ENCODE results near the gene CD48.

Gene CD48

GRCh38 chr1:160637065-160637464, 74.6 kb downstream of the CD48 start:
- no peak for DNase-seq
- no peak overlapping the region for H2AFZ ChIP-seq (ENCODE audit: low read depth, low read length)
- H3K18ac ChIP-seq (ENCODE audit: low read depth in 1 of 2, low read length in 2 of 2): peak overlapping the region in 1 of 2 experiments; percentile 70
- no peak overlapping the region for H3K27ac ChIP-seq (ENCODE audit: low read length, poor library complexity, severe bottlenecking)
- H3K79me1 ChIP-seq (replicated peaks; ENCODE audit: low read length, poor library complexity, severe bottlenecking): no peaks in the 10 kb centered on the region
- H3K4me1 ChIP-seq (ENCODE audit: control insufficient read depth, insufficient read depth, low read depth, low read length): peaks cover 1% of the 10 kb centered on the region
- H3K4me3 ChIP-seq (ENCODE audit: insufficient read depth in 1 of 2, low read depth in 1 of 2, low read length in 2 of 2): no peak overlapping the region
- no peak overlapping the region for H3K4me2 ChIP-seq (ENCODE audit: low read length, poor library complexity, severe bottlenecking)
- no peak overlapping the region for H4K91ac ChIP-seq (ENCODE audit: low read length)
- 75% methylated on average over 8 of the region's 8 CpGs for WGBS
- H2BK5ac ChIP-seq (ENCODE audit: low read depth, low read length, poor library complexity, severe bottlenecking): no peak overlapping the region
- no peak overlapping the region for H4K8ac ChIP-seq (ENCODE audit: low read length)
- peak overlapping the region in 1 of 2 experiments; percentile 68 for H3K4ac ChIP-seq (ENCODE audit: low read depth in 1 of 2, low read length in 2 of 2)
- H2AK5ac ChIP-seq (ENCODE audit: low read length, severe bottlenecking): no peak overlapping the region
- no peak overlapping the region for H3K23ac ChIP-seq (ENCODE audit: low read length in 2 of 2)
- no peak overlapping the region for H2BK15ac ChIP-seq (ENCODE audit: low read depth, poor library complexity, severe bottlenecking)
- no peaks in the 10 kb centered on the region for H3K36me3 ChIP-seq (ENCODE audit: control insufficient read depth in 1 of 2, insufficient read depth in 2 of 2, low read depth in 1 of 2, low read length in 2 of 2)
- no peak overlapping the region for H3K9ac ChIP-seq (ENCODE audit: low read length)
- no peak overlapping the region for H3K14ac ChIP-seq (ENCODE audit: low read length in 2 of 2)
- H3K9me3 ChIP-seq (ENCODE audit: control insufficient read depth, low read length): no peaks in the 10 kb centered on the region
- H2BK120ac ChIP-seq (ENCODE audit: low read depth, low read length): no peak overlapping the region
- H2BK12ac ChIP-seq (ENCODE audit: low read length in 2 of 2): peak overlapping the region in 1 of 2 experiments; percentile 0
- peaks cover under 1 to 3% of the 10 kb centered on the region in 2 experiments for H3K27me3 ChIP-seq (ENCODE audit: control insufficient read depth in 1 of 2, insufficient read depth in 1 of 2, low read length in 2 of 2)

GRCh38 chr1:160636547-160636946, 75.1 kb downstream of the CD48 start:
- Histone ChIP-seq H3K27me3 (ENCODE audit: control insufficient read depth in 1 of 2, insufficient read depth in 1 of 2, low read length in 2 of 2) (peaks cover 0 to 3% of the 10 kb centered on the region in 2 experiments), H3K4ac (ENCODE audit: low read depth in 1 of 2, low read length in 2 of 2) (no peak overlapping the region), H3K4me2 (ENCODE audit: low read length, poor library complexity, severe bottlenecking) (no peak overlapping the region), H3K14ac (ENCODE audit: low read length in 2 of 2) (no peak overlapping the region), H3K9ac (ENCODE audit: low read length) (no peak overlapping the region), H3K36me3 (ENCODE audit: control insufficient read depth in 1 of 2, insufficient read depth in 2 of 2, low read depth in 1 of 2, low read length in 2 of 2) (no peaks in the 10 kb centered on the region), H2BK120ac (ENCODE audit: low read depth, low read length) (no peak overlapping the region), H2BK12ac (ENCODE audit: low read length in 2 of 2) (peak overlapping the region in 1 of 2 experiments; percentile 30), H3K27ac (ENCODE audit: low read length, poor library complexity, severe bottlenecking) (no peak overlapping the region), H2AFZ (ENCODE audit: low read depth, low read length) (no peak overlapping the region), H3K79me1 (replicated peaks; ENCODE audit: low read length, poor library complexity, severe bottlenecking) (no peaks in the 10 kb centered on the region), H3K4me1 (ENCODE audit: control insufficient read depth, insufficient read depth, low read depth, low read length) (peaks cover 1% of the 10 kb centered on the region), H4K8ac (ENCODE audit: low read length) (no peak overlapping the region), H3K23ac (ENCODE audit: low read length in 2 of 2) (no peak overlapping the region), H2AK5ac (ENCODE audit: low read length, severe bottlenecking) (no peak overlapping the region), H2BK5ac (ENCODE audit: low read depth, low read length, poor library complexity, severe bottlenecking) (no peak overlapping the region), H3K18ac (ENCODE audit: low read depth in 1 of 2, low read length in 2 of 2) (no peak overlapping the region), H2BK15ac (ENCODE audit: low read depth, poor library complexity, severe bottlenecking) (no peak overlapping the region), H3K4me3 (ENCODE audit: insufficient read depth in 1 of 2, low read depth in 1 of 2, low read length in 2 of 2) (no peak overlapping the region), H4K91ac (ENCODE audit: low read length) (no peak overlapping the region), H3K9me3 (ENCODE audit: control insufficient read depth, low read length) (no peaks in the 10 kb centered on the region)
- no peak for DNase-seq
- WGBS: 82% methylated on average over 2 of the region's 3 CpGs

GRCh38 chr1:160636076-160636475, 75.5 kb downstream of the CD48 start:
- no peak overlapping the region for H2AK5ac ChIP-seq (ENCODE audit: low read length, severe bottlenecking)
- H3K79me1 ChIP-seq (replicated peaks; ENCODE audit: low read length, poor library complexity, severe bottlenecking): no peaks in the 10 kb centered on the region
- no peaks in the 10 kb centered on the region for H3K9me3 ChIP-seq (ENCODE audit: control insufficient read depth, low read length)
- H2BK5ac ChIP-seq (ENCODE audit: low read depth, low read length, poor library complexity, severe bottlenecking): no peak overlapping the region
- H3K4me2 ChIP-seq (ENCODE audit: low read length, poor library complexity, severe bottlenecking): no peak overlapping the region
- no peaks in the 10 kb centered on the region for H3K36me3 ChIP-seq (ENCODE audit: control insufficient read depth in 1 of 2, insufficient read depth in 2 of 2, low read depth in 1 of 2, low read length in 2 of 2)
- H2AFZ ChIP-seq (ENCODE audit: low read depth, low read length): no peak overlapping the region
- no peak overlapping the region for H3K14ac ChIP-seq (ENCODE audit: low read length in 2 of 2)
- H3K27ac ChIP-seq (ENCODE audit: low read length, poor library complexity, severe bottlenecking): no peak overlapping the region
- H3K23ac ChIP-seq (ENCODE audit: low read length in 2 of 2): no peak overlapping the region
- peak overlapping the region in 1 of 2 experiments; percentile 66 for H3K18ac ChIP-seq (ENCODE audit: low read depth in 1 of 2, low read length in 2 of 2)
- peaks cover 1% of the 10 kb centered on the region for H3K4me1 ChIP-seq (ENCODE audit: control insufficient read depth, insufficient read depth, low read depth, low read length)
- H3K9ac ChIP-seq (ENCODE audit: low read length): no peak overlapping the region
- H2BK12ac ChIP-seq (ENCODE audit: low read length in 2 of 2): peak overlapping the region in 1 of 2 experiments; percentile 37
- 76% methylated on average over 4 of the region's 4 CpGs for WGBS
- no peak overlapping the region for H4K91ac ChIP-seq (ENCODE audit: low read length)
- peaks cover 0 to 3% of the 10 kb centered on the region in 2 experiments for H3K27me3 ChIP-seq (ENCODE audit: control insufficient read depth in 1 of 2, insufficient read depth in 1 of 2, low read length in 2 of 2)
- H2BK120ac ChIP-seq (ENCODE audit: low read depth, low read length): no peak overlapping the region
- DNase-seq: no peak
- no peak overlapping the region for H3K4me3 ChIP-seq (ENCODE audit: insufficient read depth in 1 of 2, low read depth in 1 of 2, low read length in 2 of 2)
- peak overlapping the region; percentile 13 for H2BK15ac ChIP-seq (ENCODE audit: low read depth, poor library complexity, severe bottlenecking)
- no peak overlapping the region for H3K4ac ChIP-seq (ENCODE audit: low read depth in 1 of 2, low read length in 2 of 2)
- peak overlapping the region; percentile 42 for H4K8ac ChIP-seq (ENCODE audit: low read length)

- Histone ChIP-seq H3K36me3 (ENCODE audit: control insufficient read depth in 1 of 2, insufficient read depth in 2 of 2, low read depth in 1 of 2, low read length in 2 of 2) (no peaks in the 10 kb centered on the region), H2BK12ac (ENCODE audit: low read length in 2 of 2) (no peak overlapping the region)
Observed at GRCh38 chr1:160634543-160635491, 76.8 kb downstream of the CD48 start.

More at GRCh38 chr1:160634543-160635491, 76.8 kb downstream of the CD48 start:
- no peaks in the 10 kb centered on the region for H3K9me3 ChIP-seq (ENCODE audit: control insufficient read depth, low read length)
- H3K9ac ChIP-seq (ENCODE audit: low read length): no peak overlapping the region
- no peak overlapping the region for H3K14ac ChIP-seq (ENCODE audit: low read length in 2 of 2)
- H3K79me1 ChIP-seq (replicated peaks; ENCODE audit: low read length, poor library complexity, severe bottlenecking): no peaks in the 10 kb centered on the region
- H3K4ac ChIP-seq (ENCODE audit: low read depth in 1 of 2, low read length in 2 of 2): no peak overlapping the region
- H2AFZ ChIP-seq (ENCODE audit: low read depth, low read length): no peak overlapping the region
- peak overlapping the region; percentile 69 for H4K91ac ChIP-seq (ENCODE audit: low read length)
- peak overlapping the region in 1 of 2 experiments; percentile 25 for H3K18ac ChIP-seq (ENCODE audit: low read depth in 1 of 2, low read length in 2 of 2)
- H2BK120ac ChIP-seq (ENCODE audit: low read depth, low read length): no peak overlapping the region
- H3K4me3 ChIP-seq (ENCODE audit: insufficient read depth in 1 of 2, low read depth in 1 of 2, low read length in 2 of 2): no peak overlapping the region
- H3K4me1 ChIP-seq (ENCODE audit: control insufficient read depth, insufficient read depth, low read depth, low read length): peaks cover 1% of the 10 kb centered on the region
- H2BK15ac ChIP-seq (ENCODE audit: low read depth, poor library complexity, severe bottlenecking): no peak overlapping the region
- peaks cover 0 to 5% of the 10 kb centered on the region in 2 experiments for H3K27me3 ChIP-seq (ENCODE audit: control insufficient read depth in 1 of 2, insufficient read depth in 1 of 2, low read length in 2 of 2)
- DNase-seq: no peak
- 86% methylated on average over 8 of the region's 17 CpGs for WGBS
- no peak overlapping the region for H2BK5ac ChIP-seq (ENCODE audit: low read depth, low read length, poor library complexity, severe bottlenecking)
- H2AK5ac ChIP-seq (ENCODE audit: low read length, severe bottlenecking): no peak overlapping the region
- no peak overlapping the region for H3K27ac ChIP-seq (ENCODE audit: low read length, poor library complexity, severe bottlenecking)
- peak overlapping the region; percentile 33 for H4K8ac ChIP-seq (ENCODE audit: low read length)
- no peak overlapping the region for H3K4me2 ChIP-seq (ENCODE audit: low read length, poor library complexity, severe bottlenecking)
- no peak overlapping the region for H3K23ac ChIP-seq (ENCODE audit: low read length in 2 of 2)

All from mesenchymal stem cell (in vitro differentiated cells and primary cell).